ENCODE measurements around the gene NUTF2.
A peak's percentile ranks its signal among the peaks of the same experiment; 100 is the strongest.

Gene NUTF2

DNA sequence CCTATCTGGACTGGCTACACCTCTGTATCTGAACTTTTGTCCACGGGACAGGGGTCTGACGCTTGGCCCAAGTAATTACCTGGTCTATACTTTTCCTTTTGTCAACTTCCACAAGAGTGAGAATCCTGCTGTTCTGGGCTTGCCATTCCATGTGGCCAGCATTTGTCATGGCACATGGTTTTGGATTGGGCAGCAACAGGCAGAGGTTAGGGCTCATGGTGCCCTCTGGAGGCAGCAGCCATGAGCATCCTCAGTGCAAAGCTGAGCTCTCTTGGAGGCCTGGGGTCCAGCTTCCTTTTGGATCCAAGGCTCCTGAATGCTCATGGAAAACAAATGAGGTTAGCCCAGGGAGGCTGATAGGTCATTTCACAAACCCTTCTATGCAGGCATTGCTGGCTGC is 18.6 kb downstream of the NUTF2 start:
- no peak for DNase-seq

DNA sequence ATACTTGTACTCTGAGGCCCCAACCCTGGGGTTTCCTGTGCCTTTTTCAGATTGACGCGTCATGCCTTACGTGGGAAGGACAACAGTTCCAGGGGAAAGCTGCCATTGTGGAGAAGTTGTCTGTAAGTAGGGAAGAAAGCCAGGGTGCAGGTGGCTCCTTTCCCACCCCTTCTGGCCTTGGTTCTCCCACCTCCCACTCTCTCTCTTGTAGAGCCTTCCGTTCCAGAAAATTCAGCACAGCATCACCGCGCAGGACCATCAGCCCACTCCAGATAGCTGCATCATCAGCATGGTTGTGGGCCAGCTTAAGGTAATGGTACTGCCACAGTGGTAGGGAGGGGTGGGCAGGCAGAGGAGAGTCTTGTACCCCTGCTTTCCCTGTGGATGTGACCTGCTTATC is 21.6 kb downstream of the NUTF2 start:
- DNase-seq: no peak

DNA sequence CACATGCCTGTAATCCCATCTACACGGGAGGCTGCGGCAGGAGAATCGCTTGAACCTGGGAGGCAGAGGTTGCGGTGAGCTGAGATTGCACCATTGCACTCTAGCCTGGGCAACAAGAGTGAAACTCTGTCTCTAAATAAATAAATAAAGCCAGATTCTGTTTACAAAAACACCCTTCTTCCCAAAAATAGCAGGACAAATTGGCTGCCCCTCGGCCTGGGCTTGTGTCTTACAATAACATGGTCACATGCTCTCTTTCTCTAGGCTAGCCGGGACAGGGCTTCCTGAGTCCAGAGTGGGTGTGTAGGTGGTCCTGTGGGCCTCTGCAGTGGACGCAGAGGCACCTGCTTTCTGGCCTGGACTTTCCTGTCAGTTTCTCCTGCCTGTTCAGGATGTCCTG is 22.9 kb downstream of the NUTF2 start:
- DNase-seq: no peak

DNA sequence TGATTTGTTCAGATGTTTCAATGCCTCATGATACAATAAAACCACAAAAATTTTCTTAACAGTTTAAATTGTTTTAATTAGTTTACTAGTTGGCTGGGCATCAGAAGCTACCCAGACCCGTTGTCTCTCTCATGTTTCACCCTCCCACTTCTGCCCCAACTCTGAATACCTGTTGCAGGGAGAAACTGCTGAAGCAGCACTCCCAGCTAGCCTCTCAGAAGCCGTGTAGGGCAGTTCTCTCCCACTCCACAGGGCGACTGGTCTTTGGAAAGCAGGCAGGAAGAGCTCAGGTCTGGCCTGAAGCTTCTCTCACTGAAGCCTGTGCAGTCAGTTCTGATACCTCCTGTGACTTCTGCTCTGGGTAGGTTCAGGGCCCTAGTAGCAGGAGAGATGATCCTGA is 24.5 kb downstream of the NUTF2 start:
- no peak for DNase-seq

DNA sequence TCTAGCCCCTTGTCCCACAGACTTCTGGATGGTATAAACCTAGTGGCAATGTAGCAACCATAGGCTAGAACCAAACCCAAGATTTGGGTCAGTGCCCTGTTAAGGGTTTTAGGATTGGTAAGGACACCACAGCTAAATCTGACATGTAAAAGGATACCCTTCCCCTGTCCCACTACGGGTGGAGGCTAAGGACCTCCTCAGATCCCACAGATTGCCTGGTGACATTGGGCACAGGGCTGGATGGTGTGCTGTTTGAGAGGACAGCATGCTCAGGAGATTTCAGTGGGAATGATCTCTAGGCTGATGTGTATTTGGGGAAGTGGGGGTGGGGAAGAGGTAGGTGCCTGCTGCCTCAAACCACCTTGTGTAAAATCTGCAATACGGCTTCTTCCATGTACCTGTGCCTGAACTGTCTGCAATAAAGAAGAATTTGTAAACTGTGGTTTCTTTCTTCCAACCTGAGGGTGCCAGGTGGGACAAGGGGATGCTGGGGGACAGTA is 25.4 kb downstream of the NUTF2 start:
- no peak for DNase-seq

DNA sequence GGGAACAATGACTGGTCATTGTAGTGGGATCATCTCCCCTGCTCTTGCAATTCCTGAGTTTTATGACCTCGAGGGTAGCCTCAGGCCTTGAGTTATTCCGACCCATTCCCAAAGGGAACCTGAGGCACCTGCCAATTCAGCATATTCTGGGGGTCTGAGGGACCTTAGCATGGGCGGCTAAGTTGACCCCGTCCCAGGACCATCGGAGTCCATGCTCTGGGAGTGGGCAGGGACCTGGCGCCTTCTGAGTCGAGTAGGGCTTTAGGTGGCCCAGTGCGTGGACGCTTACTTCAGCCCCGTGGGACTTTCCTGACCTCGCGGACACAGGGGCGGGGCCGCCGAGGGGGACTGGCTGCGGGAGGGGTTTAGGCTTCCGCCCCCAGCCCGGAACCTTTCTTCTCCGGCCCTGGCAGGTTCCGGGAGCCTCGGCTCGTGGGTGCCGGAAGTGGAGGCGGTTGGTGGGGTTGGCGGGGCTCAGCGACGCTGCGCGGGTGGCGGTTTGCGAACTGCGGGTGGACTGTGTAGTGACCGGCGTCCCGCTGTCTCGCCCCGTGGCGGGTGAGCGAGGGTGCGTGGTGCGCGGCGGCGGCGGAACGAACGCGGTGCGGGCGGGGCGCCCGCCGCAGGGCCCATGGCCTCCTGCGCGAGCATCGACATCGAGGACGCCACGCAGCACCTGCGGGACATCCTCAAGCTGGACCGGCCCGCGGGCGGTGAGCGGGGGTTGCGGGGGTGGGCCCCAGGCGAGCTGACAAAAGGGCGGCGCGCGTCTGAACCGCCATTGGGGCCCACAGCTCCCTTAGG is 26.1 kb downstream of the NUTF2 start, which contains the start of gene EDC4:
TSS of gene EDC4 (plus strand) at position 422 of the 804 bp plus-strand sequence. CDS start at position 632, 210 bp downstream.
- DNase-seq: peak; percentile 63

DNA sequence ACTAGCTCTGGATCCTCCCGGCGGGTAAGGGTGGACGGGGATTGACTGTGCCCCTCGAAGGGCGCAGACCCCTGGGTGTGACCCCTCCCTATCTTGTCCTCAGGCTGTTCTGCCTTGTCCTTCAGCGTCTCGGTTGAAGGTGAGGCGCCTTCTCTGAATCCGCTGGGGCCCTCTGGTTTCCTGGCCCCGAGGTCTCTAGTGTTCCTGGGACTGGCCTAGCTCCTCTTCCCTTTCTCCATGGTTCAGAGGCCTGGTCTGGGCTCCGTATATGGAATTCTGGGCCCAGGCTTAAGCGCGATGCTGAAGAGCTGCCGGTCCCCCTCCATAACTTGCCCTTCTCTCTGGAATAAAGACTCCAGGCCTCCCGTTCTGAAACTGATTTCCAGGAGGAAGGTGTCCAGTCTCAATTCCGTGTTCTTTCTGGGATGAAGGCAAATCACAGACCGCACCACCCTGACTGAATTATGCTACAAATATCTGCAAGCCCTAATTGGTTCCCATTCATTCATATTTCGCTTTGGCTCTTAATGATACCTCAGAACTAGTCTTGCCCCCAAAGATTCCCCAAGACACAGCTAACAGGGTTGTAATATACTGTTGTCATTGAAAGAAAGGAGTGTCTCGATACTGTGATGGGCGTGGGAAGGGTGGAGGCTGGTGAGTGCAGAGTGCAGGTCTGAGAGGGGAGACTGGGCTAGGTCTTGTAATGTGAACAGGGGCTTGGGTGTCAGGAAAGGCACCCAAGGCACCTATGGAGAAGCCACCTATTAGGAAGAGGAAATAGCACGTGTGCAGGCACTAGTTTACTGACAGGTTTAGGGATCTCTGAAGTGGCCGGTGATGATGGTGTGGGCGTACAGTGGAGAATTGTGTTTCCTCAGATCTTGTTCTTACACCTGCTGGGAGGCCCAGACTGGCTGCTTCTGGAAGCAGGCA is 27.0 kb downstream of the NUTF2 start:
- no peak for DNase-seq

DNA sequence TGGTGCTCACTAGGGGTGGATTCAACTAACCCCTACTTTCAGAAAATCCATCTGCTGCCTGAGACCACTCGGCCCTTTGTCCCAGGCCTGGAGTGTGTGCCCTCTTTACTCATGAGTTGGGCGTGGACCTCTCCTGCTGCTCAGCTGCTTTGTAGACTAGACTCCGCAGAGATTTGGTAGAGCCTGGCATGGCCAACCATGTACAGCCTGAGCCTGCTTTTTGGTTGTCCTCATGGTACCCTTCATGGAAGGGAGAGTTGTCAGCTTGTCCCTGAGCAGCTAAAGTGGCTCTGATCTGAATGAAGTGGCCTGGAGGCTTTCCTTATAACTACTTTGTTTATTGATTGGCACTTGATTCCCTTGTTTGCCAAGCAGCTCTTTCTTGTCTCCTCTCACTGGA is 27.6 kb downstream of the NUTF2 start:
- DNase-seq: no peak

DNA sequence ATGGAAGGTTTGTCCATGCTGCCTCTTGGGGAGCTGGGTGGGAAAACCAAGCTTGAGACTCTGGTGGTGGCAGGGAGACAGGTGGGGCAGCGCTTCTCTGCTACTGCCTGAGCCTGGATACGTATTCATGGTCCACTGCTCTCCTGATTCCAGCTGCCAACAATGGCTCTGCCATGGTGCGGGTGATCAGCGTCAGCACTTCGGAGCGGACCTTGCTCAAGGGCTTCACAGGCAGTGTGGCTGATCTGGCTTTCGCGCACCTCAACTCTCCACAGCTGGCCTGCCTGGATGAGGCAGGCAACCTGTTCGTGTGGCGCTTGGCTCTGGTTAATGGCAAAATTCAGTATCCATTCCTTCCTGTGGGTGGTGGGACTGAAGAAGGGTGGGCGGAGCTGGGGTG is 30.3 kb downstream of the NUTF2 start:
- no peak for DNase-seq

DNA sequence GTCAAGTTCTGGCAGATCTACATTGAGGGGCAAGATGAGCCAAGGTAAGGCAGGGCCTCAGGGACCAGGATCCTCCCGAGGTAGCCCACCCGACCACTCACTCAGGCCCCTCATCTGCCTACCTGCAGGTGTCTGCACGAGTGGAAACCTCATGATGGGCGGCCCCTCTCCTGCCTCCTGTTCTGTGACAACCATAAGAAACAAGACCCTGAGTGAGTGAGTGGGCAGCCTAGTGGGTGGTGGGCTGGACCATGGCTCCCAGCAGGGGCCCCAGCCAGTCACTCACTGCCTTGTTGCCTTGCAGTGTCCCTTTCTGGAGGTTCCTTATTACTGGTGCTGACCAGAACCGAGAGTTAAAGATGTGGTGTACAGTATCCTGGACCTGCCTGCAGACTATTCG is 31.5 kb downstream of the NUTF2 start:
- DNase-seq: no peak

DNA sequence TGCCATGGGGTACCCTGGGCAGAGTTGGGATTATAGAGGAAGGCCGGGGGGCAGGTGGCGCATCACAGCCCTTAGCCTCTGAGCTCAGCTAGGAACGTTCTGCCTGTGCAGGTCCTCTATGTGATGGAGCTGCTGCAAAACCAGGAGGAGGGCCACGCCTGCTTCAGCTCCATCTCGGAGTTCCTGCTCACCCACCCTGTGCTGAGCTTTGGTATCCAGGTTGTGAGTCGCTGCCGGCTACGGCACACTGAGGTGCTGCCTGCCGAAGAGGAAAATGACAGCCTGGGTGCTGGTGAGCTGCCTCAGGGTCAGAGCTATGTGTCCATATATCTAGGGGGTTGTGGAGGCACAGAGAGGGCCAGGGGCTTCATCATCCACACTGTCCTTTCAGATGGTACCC is 32.1 kb downstream of the NUTF2 start:
- no peak for DNase-seq

DNA sequence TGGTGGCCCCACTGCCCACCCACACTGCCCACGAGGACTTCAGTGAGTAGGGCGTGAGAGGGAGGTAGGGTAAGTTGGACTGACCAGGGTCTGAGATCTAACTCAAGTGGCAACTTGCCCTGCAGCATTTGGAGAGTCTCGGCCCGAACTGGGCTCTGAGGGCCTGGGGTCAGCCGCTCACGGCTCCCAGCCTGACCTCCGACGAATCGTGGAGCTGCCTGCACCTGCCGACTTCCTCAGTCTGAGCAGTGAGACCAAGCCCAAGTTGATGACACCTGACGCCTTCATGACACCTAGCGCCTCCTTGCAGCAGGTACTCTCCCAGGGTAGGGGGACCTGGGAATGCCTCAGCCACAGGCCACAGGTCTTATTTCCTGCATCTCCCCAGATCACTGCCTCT is 32.7 kb downstream of the NUTF2 start:
- DNase-seq: no peak

DNA sequence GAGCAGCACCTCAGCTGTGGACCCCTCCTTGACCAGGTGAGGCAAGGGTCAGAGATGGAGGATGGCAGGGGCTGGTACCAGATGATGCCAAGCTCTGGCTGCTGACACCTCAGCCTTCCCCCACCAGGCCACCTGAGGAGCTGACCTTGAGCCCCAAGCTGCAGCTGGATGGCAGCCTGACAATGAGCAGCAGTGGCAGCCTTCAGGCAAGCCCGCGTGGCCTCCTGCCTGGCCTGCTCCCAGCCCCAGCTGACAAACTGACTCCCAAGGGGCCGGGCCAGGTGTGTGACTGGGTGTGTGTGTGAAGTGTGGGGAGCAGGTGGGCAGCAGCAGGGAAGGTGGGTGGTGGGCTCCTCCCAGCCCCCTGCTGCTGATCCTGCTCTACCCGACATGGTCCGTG is 33.2 kb downstream of the NUTF2 start:
- no peak for DNase-seq

DNA sequence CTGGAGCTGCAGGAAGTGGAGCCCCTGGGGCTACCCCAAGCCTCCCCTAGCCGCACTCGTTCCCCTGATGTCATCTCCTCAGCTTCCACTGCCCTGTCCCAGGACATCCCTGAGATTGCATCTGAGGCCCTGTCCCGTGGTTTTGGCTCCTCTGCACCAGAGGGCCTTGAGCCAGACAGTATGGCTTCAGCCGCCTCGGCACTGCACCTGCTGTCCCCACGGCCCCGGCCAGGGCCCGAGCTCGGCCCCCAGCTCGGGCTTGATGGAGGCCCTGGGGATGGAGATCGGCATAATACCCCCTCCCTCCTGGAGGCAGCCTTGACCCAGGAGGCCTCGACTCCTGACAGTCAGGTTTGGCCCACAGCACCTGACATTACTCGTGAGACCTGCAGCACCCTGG is 33.9 kb downstream of the NUTF2 start:
- DNase-seq: no peak

DNA sequence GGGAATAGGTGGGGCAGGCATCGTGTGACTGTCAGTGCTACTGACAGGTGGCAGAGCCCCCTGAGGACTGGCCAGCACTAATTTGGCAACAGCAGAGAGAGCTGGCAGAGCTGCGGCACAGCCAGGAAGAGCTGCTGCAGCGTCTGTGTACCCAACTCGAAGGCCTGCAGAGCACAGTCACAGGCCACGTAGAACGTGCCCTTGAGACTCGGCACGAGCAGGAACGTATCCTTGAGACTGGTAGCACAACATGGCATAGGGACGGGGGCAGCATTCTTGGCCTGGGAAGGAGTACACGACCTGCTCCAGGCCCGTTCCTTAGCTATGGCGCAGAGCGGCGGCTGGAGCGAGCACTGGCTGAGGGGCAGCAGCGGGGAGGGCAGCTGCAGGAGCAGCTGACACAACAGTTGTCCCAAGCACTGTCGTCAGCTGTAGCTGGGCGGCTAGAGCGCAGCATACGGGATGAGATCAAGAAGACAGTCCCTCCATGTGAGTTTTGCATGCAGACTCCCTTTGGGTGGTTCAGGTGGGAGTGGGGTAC is 35.0 kb downstream of the NUTF2 start:
- no peak for DNase-seq

DNA sequence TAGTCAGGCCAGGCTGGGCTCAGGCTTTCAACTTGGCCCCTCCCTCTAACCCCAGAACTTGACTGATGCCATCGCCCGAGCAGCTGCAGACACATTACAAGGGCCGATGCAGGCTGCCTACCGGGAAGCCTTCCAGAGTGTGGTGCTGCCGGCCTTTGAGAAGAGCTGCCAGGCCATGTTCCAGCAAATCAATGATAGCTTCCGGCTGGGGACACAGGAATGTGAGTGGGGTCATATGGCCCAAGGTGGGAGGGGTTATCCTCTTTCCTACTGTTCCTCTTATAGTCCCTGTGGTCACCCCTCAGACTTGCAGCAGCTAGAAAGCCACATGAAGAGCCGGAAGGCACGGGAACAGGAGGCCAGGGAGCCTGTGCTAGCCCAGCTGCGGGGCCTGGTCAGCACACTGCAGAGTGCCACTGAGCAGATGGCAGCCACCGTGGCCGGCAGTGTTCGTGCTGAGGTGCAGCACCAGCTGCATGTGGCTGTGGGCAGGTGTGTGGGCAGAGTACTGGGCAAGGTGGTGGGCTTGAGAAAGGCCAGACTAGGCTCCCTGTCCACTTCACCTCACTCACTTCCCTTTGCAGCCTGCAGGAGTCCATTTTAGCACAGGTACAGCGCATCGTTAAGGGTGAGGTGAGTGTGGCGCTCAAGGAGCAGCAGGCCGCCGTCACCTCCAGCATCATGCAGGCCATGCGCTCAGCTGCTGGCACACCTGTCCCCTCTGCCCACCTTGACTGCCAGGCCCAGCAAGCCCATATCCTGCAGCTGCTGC is 35.8 kb downstream of the NUTF2 start:
- DNase-seq: no peak

DNA sequence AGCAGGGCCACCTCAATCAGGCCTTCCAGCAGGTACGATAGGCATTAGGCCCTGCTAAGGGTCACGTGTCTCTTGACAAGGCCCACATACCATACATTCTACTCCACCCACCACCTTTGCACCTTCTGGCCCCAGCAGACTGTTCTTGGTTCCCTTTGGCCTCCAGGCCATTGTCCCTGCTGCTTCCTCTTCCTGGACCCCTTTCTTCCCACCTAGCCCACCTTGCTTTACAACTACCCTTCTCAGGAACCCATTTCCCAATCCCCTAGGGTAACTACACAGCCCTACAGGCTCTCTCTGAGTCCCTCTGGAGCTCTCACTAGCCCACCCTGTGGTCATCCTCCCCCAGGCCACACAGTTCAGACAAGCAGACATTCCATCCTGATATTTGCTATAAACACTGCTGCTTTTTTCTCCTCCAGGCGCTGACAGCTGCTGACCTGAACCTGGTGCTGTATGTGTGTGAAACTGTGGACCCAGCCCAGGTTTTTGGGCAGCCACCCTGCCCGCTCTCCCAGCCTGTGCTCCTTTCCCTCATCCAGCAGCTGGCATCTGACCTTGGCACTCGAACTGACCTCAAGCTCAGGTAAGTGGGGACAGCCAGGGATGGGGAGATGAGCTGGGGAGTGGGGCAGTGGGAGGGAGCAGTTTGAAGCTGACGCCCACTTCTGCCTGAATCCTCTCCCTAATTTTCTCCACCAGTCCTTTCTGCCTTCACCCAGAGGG is 36.6 kb downstream of the NUTF2 start:
- DNase-seq: no peak

DNA sequence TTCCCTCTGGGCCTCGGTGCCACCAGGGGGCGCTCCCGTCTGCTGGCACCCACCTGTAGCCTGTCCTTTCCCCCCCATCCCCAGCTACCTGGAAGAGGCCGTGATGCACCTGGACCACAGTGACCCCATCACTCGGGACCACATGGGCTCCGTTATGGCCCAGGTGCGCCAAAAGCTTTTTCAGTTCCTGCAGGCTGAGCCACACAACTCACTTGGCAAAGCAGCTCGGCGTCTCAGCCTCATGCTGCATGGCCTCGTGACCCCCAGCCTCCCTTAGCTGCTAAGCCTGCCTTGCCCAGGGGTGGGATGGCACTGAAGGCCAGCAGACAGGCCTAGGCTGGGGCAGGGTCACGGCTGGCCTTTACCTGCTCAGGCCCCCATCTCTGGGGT is 37.1 kb downstream of the NUTF2 start:
- peak; percentile 43 for DNase-seq

DNA sequence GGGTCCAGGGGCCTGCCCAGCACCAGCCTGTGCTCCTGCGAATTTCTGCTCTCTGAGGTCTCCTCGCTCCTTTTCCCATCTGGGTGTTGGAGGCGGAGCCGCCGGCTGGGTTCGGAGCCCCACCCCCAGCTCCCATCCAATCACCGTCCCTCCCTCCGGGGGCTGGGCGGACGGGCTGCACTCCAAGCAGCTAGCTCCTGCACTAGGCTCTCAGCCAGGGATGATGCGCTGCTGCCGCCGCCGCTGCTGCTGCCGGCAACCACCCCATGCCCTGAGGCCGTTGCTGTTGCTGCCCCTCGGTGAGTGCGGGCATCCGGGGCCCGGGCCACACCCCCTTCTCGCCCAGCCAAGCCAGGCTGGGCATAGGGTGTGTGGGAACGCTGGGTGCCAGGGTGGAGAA is 38.0 kb downstream of the NUTF2 start, which contains the start of gene NRN1L:
TSS of gene NRN1L (plus strand) at position 202 of the 400 bp plus-strand sequence. CDS start at position 221, 19 bp downstream.
- DNase-seq: no peak

DNA sequence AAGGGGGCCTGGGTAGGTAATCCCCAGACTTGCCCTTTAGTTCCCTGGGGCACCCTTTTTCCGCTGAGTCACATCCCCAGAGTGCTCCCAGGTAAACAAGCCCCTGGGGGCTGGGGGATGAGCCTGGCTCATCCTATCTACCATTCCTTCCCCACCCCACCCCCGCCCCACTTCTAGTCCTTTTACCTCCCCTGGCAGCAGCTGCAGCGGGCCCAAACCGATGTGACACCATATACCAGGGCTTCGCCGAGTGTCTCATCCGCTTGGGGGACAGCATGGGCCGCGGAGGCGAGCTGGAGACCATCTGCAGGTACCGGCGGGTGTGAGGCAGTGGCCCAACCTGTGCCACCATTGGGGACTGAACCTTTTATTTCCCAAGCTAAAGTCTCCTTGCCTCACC is 38.8 kb downstream of the NUTF2 start:
- no peak for DNase-seq

DNA sequence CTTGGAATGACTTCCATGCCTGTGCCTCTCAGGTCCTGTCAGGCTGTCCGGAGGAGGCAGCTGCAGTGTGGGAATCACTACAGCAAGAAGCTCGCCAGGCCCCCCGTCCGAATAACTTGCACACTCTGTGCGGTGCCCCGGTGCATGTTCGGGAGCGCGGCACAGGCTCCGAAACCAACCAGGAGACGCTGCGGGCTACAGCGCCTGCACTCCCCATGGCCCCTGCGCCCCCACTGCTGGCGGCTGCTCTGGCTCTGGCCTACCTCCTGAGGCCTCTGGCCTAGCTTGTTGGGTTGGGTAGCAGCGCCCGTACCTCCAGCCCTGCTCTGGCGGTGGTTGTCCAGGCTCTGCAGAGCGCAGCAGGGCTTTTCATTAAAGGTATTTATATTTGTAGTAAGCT is 39.2 kb downstream of the NUTF2 start:
- no peak for DNase-seq

DNA sequence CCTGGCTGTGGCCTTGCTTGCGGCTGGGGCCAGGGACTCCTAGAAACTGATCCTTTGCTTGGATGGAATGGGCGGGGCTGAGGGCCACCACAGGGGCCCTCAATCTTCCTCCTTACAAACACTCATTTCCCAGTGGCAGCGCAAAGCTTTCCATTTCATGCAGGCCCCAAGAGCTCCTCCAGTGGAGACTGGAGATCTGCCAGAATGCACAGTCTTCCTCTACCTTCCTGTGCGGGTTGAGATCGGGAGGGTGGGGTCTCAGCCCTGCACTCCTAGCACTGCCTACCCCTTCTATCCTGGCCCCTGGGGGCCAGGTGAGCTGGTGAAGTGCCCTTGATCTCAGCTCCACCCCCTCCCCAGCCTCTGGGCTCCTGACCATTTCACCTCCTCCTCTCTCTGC is 39.7 kb downstream of the NUTF2 start:
- DNase-seq: no peak

All from NCI-H1092 (cell line).